Choroid plexus epithelial cell (primary cell): ENCODE results near the gene PHF1.
A peak's percentile ranks its signal among the peaks of the same experiment; 100 is the strongest.
"Not testable (repeated sequence)": the region's sequence is repeated elsewhere in the genome, so short reads cannot be mapped to it uniquely, and the experiment has no call there.

Experiments
- DNase-seq: peaks from one replicate; pipeline ENCODE4 v3.0.0-alpha.2; 2010; ENCODE audit warnings: low read depth
- H3K4me3 ChIP-seq: 2 replicates; pipeline ENCODE4 v1.5.1; 2011; ENCODE audit warnings: low read depth, mild to moderate bottlenecking, control low read depth, low read length, moderate library complexity
- TF ChIP-seq, protein P1 (sequence below): conservative IDR thresholded peaks from 2 replicates; pipeline ENCODE4 v1.5.1; 2011; ENCODE audit warnings: low read depth, mild to moderate bottlenecking, control low read depth, inconsistent platforms, low read length, moderate library complexity

The PHF1 gene

DNA sequence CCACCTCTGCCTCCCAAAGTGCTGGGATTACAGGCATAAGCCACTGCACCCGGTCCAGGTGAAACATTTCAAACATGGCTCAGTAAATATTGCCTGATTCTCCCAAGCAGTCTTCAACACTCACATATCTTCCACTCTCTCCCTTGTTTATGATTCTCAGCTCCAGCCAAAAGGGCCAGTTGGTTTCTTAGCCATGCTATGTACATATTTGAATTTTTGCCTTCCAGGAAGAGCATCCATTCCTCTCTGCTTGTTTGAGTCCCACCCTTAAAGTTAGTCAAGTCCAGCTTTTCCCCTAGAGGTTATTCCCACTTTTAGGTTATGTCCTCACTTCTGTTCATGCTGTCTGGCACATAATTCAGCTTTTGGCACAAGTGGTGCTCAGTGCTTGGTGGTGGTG, 13.3 kb upstream of the PHF1 start:
- no peak for DNase-seq
- H3K4me3 ChIP-seq, result no peak overlapping the region
- TF ChIP-seq, protein P1, sequence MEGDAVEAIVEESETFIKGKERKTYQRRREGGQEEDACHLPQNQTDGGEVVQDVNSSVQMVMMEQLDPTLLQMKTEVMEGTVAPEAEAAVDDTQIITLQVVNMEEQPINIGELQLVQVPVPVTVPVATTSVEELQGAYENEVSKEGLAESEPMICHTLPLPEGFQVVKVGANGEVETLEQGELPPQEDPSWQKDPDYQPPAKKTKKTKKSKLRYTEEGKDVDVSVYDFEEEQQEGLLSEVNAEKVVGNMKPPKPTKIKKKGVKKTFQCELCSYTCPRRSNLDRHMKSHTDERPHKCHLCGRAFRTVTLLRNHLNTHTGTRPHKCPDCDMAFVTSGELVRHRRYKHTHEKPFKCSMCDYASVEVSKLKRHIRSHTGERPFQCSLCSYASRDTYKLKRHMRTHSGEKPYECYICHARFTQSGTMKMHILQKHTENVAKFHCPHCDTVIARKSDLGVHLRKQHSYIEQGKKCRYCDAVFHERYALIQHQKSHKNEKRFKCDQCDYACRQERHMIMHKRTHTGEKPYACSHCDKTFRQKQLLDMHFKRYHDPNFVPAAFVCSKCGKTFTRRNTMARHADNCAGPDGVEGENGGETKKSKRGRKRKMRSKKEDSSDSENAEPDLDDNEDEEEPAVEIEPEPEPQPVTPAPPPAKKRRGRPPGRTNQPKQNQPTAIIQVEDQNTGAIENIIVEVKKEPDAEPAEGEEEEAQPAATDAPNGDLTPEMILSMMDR, result no peak

DNA sequence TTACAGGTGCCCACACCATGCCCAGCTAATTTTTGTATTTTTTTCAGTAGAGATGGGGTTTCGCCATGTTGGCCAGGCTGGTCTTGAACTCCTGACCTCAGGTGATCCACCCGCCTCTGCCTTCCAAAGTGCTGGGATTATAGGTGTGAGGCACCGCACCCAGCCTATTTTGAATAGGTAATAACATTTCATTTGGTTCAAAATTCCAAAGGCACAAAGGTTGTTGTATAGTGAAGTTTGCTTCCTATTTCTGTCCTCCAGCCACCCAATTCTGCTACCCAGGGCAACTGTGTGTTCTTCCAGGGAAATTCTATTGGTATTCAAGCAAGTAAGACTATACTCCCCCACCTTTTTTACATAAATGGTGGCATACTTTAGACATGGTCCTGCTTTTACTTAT, 12.2 kb upstream of the PHF1 start:
- H3K4me3 ChIP-seq, DNase-seq: not testable (repeated sequence)

DNA sequence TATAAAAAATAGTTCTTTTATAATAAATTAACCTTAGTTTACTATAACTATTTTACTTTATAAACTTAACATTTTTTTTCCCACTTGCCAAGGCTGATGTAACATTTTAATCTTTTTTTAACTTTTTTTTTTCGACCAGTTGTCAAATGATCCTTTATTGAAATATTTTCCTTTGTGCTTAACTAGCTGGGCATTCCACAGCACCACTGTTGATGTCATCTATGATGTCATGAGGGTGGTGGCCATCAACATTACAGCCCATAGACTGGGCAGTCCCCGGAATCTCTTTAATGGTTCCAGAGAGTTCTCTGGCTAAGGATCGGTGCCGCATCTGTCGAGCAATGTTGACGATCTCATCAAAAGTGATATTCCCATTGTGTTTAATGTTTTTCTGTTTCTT, 10.9 kb upstream of the PHF1 start:
- H3K4me3 ChIP-seq, DNase-seq: not testable (repeated sequence)

DNA sequence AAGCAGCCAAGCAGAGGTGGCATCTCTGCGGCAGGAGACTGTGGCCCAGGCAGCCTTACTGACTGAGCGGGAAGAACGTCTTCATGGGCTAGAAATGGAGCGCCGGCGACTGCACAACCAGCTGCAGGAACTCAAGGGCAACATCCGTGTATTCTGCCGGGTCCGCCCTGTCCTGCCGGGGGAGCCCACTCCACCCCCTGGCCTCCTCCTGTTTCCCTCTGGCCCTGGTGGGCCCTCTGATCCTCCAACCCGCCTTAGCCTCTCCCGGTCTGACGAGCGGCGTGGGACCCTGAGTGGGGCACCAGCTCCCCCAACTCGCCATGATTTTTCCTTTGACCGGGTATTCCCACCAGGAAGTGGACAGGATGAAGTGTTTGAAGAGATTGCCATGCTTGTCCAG, 5.9 kb upstream of the PHF1 start:
- TF ChIP-seq, protein P1, result no peak
- no peak for DNase-seq

DNA sequence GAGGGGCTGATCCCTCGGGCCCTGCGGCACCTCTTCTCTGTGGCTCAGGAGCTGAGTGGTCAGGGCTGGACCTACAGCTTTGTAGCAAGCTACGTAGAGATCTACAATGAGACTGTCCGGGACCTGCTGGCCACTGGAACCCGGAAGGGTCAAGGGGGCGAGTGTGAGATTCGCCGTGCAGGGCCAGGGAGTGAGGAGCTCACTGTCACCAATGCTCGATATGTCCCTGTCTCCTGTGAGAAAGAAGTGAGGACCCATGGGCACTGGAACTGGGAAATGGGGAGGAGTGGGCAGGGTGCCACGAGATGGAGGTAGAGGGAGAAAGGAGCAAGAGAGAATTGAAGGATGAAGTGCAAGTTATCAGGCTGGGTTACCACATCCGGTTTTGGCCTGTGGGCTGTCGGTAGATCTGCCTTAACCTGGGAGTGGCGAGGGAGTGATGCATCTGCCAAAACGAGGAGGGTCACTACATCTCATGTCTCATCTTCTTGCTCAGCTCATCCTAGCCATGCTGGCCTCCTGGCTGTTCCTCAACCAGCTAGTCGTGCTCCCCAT, 5.4 kb upstream of the PHF1 start:
- TF ChIP-seq, protein P1, result no peak
- no peak overlapping the region for H3K4me3 ChIP-seq
- no peak for DNase-seq

More for the DNA sequence above, 5.9 kb upstream of the PHF1 start:
- H3K4me3 ChIP-seq, result no peak overlapping the region

DNA sequence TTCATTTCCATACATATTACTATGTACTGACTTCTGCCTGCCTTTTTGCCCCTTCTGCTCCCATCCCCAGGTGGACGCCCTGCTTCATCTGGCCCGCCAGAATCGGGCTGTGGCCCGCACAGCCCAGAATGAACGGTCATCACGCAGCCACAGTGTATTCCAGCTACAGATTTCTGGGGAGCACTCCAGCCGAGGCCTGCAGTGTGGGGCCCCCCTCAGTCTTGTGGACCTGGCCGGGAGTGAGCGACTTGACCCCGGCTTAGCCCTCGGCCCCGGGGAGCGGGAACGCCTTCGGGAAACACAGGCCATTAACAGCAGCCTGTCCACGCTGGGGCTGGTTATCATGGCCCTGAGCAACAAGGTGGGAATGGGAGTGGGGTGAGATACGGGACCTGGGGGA, 4.7 kb upstream of the PHF1 start:
- no peak overlapping the region for H3K4me3 ChIP-seq
- DNase-seq, result no peak
- TF ChIP-seq, protein P1, result no peak

DNA sequence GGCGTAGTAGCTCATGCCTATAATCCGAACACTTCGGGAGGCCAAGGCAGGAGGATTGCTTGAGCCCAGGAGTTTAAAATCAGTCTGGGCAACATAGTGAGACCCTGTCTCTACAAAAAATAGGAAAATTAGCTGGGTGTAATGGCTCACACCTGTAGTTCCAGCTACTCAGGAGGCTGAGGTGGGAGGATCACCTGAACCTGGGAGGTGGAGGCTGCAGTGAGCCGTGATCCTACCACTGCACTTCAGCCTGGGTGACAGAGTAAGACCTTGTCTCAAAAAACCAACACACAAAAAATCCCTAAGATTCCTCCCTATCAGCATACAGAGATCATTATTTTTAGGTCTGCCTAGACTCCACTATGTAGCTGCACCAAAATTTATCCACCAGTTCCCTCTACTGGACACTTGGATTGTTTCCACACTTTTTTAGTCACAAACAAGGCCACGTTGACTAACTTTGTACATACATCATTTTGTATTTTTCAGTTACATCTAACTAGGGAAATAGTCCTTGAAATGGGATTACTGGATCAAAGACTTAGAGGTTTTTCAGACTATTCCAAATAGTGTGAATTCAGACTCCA, 3.6 kb upstream of the PHF1 start:
- H3K4me3 ChIP-seq, result no peak overlapping the region
- TF ChIP-seq, protein P1, result peak; percentile 57
- peak; percentile 86 for DNase-seq

DNA sequence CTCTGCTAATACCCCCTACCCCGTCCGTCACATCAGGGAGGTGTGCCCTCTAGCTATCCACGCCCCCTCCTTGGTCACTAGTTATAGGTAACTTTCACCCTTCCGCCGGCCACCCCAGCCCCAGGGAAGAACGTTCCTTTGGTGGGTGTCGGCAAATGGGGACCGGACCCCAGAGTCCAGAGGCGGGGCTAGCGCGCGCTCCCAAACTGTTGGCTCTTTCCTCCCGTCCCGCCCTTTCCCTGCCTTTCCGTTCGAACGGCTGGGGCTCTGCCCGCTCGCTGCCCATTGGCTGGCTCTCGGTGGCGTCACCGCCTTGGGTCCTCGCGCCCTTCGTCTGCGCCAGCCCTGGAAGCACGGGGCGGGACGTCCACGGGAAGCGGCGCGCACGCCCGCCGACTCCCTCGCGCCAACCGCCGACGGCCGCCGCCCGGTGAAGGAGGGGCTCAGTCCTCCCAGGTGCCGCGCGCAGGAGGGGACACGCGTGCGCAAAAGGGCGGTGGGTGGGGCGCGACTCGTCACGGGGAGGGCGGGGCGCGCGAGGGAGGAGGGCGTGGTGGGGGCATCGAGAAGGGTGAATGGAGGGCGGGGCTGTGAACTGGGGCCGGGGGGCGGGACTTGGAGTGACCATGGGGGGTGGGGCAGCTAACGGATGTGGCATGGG, 634 bp upstream of the PHF1 start:
- TF ChIP-seq, protein P1, result no peak
- peak overlapping the region; percentile 81 for H3K4me3 ChIP-seq
- peak; percentile 99 for DNase-seq
